Dedifferentiated amniotic fluid mesenchymal stem cell (primary cell): ENCODE results near the gene FFAR2.

ENCODE experiments used
- DNase-seq: peaks from one replicate; pipeline ENCODE4 v3.0.0-alpha.2; 2016; ENCODE audit errors: extremely low spot score

FFAR2 gene

DNA sequence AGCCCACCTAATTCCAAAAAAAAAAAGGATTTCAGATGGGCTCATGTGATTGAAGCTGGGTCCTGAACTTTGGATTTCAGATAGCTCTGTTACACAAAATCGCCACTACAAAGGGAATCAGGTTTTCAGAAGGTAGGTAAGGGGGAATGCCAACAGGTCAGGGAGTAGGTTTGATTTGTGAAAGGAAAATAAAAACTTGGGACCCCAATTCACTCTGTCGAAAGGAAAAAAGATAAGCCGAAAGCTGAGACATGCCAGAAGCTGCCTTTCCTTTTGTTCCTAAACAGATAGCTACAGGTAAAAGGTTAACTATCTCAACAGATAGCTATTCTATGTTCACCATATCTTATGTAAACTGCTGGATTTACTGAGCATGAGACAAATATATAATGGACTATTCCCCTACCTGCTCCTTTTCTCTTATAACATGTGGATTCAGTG, 38.2 kb downstream of the FFAR2 start:
- DNase-seq = no peak

DNA sequence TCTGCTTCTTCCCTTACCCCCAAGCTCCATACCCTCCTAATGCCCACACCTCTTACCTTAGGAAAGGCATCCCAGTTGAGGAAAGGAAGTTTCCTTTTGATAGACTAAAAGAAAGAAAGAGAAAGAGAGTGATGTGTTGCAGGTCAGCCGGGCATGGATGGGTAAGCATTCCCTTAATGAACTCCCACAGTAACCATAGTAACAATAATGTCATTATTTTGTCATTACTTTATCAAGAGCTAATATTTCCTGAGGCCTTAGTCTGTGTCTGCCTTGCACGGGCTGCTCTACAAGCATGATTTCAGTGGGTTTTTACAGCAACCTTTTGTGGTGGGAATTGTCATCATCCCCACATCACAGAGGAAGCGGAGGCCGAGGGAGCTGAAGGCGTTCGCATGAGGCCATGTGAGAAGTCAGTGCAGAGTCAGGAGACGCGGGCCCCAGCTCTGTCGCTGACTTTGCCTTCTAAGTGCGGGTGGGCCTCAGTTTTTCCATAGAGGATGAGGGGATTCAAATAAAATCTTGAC, 39.7 kb downstream of the FFAR2 start:
- no peak for DNase-seq

DNA sequence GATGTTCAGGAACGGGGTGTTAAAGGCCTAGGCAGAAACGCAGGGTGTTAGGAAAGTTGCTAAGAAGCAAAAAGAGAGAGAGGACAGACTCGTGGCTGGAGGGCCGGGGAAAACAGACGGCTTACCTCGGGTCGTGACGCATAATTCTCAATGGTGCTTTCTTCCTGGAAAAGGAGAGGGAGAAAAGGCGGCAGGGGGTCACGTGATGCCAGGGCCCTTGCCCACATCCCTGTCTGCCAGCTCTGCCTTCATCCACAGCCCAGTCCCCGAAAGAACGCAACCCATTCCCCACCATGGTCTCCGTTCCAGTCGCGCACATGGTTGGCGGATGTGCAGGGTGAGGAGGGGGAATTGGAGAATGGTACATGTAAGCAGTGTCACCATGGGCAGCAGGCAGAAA, 40.6 kb downstream of the FFAR2 start:
- DNase-seq = no peak

DNA sequence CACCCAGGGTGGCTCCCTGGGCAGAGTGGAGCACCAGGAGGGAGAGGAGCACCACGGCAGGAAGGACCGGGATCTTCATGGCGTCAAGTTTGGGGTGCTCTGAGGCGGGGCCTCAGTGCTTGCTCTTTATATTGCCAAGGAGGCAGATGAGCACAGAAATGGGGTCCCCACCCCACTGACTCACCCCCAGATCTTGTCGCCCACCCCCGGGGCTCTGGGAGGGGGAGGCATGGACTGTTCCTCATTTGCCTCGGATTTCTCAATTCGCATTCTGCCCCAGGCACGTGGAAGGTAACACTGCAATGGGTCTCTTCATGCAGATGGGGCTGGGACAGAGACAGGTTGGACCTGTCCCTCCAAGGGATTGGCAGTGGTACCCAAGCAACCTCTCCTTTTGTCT, 42.3 kb downstream of the FFAR2 start, which contains the start of gene KRTDAP:
Gene KRTDAP, minus strand, starts transcription at position 101 of the 400 bp plus-strand sequence. Its CDS starts 22 bp downstream, at position 79.
- DNase-seq = no peak

DNA sequence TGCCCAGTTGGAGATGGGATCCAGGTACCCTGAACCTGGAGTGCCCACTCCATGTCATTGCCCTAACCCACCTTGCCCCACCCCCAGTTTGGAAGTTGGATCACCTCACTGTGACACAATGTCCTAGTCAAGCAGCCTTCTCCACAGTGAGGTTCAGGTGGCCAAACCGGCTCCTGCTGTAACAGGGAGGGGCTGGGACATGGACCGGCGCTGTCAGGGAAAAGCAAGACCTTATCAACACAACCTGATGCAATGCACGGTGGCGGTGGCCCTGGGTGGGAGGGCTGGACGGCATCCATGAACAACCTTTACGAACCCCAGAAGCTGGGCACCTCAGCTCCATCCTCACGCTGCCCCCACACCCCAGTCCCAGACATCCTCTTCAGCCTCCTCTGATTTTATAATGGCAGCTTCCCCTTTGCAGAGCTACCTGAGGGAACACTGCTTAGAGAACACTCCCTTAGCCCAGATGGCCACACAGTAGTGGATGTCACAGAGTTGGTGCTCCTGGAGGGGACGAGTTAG, 43.8 kb downstream of the FFAR2 start:
- DNase-seq = no peak

DNA sequence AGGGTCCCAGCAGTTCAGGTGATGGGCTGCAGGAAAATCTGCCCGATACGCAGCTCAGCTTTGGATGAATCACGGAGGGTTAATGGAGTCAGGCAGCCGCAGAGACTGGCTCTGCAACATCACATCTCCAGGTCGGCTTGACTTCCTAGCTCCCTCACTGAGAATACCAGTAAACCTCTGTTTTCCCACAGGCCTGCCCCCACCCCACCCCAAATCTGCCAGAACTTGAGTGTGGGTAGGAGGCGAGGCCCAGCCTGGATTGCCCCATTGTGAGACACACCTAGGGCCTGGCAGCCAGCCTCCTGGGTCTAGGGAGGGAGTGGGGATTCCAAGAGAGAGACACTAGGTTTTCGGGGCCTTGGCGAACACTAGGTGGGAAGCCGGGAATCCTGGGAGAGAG, 45.9 kb downstream of the FFAR2 start:
- no peak for DNase-seq

DNA sequence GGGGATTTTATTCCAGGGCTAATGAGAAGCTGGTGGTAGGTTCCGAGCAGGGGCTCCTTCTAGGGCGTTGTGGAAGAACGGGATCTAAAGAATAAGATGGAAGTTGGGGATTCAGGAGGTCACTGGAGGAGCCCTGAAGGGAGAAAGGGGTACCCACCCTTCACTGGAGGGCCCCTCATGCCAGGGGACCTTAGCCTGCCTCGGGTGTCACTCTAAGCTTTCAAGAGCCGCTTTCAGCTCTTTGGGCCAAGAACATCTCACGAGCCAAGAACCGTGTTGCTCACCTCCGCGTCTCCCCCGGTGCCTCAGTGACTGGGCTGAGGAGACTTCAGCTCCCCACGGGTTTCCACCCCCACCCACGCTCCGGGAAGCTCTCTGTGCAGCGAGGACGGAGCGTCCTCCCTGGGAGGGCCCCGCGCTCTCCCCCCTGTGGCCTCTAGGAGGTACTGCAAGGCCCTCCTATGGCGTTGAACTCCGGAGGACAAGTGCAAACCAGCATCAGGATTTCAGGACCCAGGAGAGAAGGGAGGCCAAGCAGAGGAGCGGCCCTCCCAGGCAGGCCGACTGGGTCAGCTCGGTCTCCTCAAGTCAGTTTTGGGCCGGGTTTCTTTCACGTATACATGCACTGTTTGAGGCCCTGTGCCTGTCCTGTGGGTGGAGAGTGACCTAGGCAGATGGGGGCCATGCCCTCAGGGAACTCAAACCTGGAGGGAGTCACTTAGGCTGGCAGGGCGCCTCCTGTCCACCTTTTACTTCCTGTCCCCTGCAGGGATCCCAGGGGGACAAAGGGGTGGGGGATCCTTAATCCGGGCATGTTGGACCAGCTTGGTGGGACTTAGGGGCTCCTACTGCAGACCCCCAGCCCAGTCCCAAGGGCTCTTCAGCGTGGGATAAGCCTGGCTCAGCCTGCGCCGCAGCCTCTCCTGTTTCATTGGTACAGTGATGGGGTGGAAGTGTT, 47.3 kb downstream of the FFAR2 start:
- DNase-seq = peak; percentile 46

DNA sequence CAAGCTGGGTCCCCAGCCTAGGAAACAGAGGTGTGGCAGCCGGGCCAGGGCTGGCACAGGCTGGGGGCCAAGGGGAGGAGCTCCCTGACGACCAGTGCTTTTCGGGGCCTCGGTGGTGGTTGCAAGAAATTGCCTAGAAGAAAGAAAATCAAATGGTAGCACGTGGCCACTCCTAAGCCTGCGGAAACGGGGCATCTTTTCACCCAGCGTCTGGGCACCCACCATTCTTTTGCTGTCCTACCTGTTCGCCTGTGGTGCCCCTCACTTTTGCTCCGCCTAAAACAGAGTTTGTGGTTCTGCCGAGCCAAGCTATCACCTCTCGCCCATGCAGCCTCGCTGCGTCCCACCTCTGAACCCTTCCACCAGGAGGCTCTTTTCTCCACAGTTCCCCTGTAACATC, 49.3 kb downstream of the FFAR2 start:
- DNase-seq = no peak

DNA sequence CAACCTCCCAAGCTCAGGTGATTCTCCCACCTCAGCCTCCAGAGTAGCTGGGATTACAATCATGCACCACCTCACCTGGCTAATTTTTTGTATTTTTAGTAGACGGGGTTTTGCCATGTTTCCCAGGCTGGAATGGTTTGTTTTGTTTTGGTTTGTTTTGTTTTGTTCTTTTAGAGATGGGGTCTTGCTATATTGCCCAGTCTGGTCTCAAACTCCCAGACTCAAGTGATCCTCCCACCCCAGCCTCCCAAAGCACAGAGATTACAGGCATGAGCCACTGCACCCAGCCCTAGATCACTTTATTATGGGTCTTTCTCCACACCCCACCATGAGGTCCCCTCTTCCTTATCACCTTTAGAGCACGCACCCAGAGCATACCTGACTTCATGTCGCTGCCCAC, 50.2 kb downstream of the FFAR2 start:
- DNase-seq = no peak

DNA sequence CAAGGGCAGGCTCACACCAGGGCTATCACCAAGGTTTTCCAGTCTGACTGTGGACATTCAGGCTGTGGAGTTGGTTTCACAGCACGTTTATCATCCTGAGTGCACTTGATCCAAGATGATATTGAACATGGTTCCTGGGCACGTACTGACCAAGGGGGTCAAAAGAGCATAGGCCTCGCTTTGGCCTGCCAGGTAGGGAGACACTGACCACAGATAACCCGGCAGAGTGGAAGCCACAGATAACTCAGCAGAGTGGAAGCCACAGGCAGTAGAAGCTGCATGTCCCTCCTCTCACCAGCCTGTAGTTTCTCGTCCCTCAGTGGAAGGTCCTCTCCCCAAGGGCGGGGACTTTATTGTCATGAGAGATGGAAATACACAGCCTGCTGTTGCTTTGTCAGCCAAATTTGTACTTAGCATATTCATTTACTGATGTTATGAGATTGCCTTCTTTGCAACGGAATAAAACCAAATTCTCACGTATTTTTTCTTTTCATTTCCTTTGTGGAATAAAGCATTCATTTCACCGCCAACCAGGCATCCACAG, 51.0 kb downstream of the FFAR2 start:
- DNase-seq = no peak

DNA sequence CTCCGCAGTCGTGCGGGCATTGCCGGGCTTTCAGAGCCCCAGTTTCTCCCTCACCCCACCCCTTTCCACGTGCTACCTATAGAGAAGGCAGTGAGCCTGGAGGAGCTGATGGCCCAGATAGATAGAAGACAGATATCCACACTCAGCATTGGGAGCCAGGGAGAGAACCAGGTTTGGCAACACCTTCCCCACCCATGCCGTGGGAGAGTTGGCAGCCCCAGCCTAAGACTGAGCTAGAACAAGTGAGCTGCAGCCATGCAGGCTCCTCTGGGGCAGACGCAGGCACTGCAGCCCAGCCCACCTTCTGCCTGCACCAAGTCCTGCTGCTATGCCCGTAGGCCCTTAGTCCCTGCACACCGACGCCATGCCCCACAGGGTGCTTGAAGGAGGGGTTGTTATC, 52.6 kb downstream of the FFAR2 start:
- no peak for DNase-seq
